ENCODE results near the gene FBXL7.

The FBXL7 gene

GRCh38 chr5:15547261-15547839, 47.4 kb downstream of the FBXL7 start:
- no peak for DNase-seq

GRCh38 chr5:15549961-15550360, 50.0 kb downstream of the FBXL7 start:
- DNase-seq: no peak

- DNase-seq: no peak
Observed at GRCh38 chr5:15550502-15551112, 50.6 kb downstream of the FBXL7 start.

- DNase-seq: no peak
Observed at GRCh38 chr5:15551113-15551504, 51.1 kb downstream of the FBXL7 start.

GRCh38 chr5:15554542-15554941, 54.6 kb downstream of the FBXL7 start:
- no peak for DNase-seq

- no peak for DNase-seq
Observed at GRCh38 chr5:15555176-15555575, 55.2 kb downstream of the FBXL7 start.

GRCh38 chr5:15558240-15558639, 58.3 kb downstream of the FBXL7 start:
- no peak for DNase-seq

- DNase-seq: no peak
Observed at GRCh38 chr5:15558681-15559080, 58.7 kb downstream of the FBXL7 start.

- no peak for DNase-seq
Observed at GRCh38 chr5:15560421-15560820, 60.4 kb downstream of the FBXL7 start.

- DNase-seq: no peak
Observed at GRCh38 chr5:15564523-15564922, 64.5 kb downstream of the FBXL7 start.

- DNase-seq: no peak
Observed at GRCh38 chr5:15564957-15565356, 65.0 kb downstream of the FBXL7 start.

- no peak for DNase-seq
Observed at GRCh38 chr5:15566306-15566705, 66.3 kb downstream of the FBXL7 start.

GRCh38 chr5:15566789-15567188, 66.8 kb downstream of the FBXL7 start:
- DNase-seq: no peak

- DNase-seq: no peak
Observed at GRCh38 chr5:15570491-15570890, 70.5 kb downstream of the FBXL7 start.

- no peak for DNase-seq
Observed at GRCh38 chr5:15571081-15571480, 71.1 kb downstream of the FBXL7 start.

- DNase-seq: no peak
Observed at GRCh38 chr5:15571618-15572017, 71.6 kb downstream of the FBXL7 start.

GRCh38 chr5:15573590-15573989, 73.6 kb downstream of the FBXL7 start:
- DNase-seq: no peak

GRCh38 chr5:15574128-15574527, 74.1 kb downstream of the FBXL7 start:
- no peak for DNase-seq

- DNase-seq: no peak
Observed at GRCh38 chr5:15574806-15575325, 74.9 kb downstream of the FBXL7 start.

- DNase-seq: no peak
Observed at GRCh38 chr5:15575666-15576065, 75.7 kb downstream of the FBXL7 start.

GRCh38 chr5:15577132-15577531, 77.2 kb downstream of the FBXL7 start:
- no peak for DNase-seq

GRCh38 chr5:15577831-15578230, 77.9 kb downstream of the FBXL7 start:
- DNase-seq: no peak

GRCh38 chr5:15579193-15579990, 79.4 kb downstream of the FBXL7 start:
- no peak for DNase-seq

GRCh38 chr5:15584528-15584927, 84.5 kb downstream of the FBXL7 start:
- no peak for DNase-seq
